CD4-positive, alpha-beta T cell treated with Interleukin-21 for 1 hour (primary cell): Measurements from ENCODE around the gene PCSK5.

ENCODE experiments used
- DNase-seq: peaks from one replicate; pipeline ENCODE4 v3.0.0-alpha.2; 2020

The PCSK5 gene

DNA sequence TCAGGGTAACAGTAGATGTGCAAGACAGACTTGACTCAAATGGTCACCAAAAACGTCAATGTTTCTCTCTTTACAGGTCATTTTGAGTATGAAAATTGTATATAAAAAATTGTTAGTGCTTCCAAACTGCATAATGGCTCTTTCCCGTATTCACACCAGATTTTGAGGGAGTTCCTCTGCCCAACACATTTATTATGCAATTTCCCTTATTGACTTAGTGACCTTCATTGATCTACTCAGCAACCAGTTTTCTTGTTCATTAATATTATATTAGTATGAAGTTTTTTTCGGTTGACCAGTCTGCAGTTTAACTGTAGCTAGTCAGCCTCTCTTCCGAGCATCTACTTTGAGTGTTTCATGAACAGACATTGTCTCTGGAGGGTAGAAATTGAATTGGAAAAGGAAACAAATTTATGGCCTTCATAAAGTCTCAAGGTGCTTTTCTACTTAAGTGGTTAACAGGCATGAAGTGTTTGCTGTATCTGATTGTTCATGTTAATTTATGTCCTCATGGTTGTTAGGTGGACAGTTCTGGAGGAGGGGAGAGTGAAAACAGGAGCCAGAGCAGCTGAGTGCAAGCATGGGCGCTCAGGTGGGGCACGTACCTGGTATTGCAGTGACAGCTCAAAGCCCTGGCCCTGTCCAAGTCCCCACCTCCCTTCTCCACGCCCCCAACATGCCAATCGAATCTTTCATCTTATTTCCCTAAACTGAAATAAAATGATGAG is 263.6 kb downstream of the PCSK5 start:
- no peak for DNase-seq

DNA sequence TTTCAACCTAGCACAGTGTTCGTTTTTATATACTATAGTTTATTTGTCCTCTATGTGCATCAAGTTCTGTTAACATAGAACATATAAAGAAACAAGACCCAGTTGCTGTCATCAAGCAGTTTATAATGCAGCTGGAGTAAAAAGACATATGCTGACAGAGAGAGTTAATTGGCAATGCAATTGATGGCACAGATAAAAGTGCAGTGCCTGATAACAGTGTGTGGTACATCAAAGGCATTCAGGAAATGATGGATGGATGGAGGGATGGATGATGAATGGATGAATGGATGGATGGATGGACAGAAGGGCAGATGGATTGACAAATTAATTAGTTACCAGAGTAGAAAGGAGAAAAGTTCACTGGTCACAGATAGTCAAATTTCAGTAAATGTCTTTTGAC is 264.9 kb downstream of the PCSK5 start:
- no peak for DNase-seq

DNA sequence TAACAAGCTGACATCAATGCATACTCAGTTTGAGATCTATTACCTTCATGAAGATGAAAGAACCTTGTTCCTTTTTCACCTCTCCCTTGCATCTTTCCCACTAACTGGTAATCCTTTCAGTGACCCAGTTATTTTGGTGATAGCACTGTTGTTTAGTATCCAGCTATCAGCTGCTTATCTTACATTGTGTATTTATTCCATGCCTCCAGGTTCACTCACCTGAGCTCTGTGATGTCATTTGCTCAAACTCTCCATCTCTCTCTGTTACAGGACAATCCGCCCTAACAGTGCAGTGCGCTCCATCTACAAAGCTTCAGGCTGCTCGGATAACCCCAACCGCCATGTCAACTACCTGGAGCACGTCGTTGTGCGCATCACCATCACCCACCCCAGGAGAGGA is 268.2 kb downstream of the PCSK5 start:
- DNase-seq: no peak

DNA sequence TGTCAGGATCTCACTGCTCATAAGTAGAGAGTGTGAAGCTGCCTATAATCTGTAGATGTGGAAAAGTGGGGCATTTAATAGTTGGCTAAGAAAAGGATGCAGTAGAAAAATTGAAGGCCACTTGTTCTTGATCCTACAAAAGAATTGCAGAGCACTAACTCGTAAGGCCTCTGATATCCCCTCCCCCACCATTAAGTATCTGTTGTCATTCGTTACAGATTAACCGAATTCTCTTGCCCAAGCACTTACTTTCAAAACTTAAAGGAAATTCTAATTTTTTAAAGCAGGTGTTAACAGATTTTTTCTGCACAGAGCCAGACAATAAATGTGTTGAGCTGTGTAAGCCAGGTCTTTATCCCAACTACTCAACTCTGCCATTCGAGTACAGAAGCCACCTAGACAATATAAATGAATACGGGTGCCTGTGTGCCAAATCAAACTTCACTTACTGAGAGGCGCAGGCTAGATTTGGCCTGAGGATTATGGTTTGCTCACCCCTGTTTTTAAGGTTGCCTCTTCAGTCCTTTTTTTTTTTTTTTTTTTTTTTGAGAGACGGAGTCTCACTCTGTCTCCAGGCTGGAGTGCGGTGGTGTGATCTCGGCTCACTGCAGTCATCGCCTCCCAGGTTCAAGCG is 268.9 kb downstream of the PCSK5 start:
- no peak for DNase-seq

DNA sequence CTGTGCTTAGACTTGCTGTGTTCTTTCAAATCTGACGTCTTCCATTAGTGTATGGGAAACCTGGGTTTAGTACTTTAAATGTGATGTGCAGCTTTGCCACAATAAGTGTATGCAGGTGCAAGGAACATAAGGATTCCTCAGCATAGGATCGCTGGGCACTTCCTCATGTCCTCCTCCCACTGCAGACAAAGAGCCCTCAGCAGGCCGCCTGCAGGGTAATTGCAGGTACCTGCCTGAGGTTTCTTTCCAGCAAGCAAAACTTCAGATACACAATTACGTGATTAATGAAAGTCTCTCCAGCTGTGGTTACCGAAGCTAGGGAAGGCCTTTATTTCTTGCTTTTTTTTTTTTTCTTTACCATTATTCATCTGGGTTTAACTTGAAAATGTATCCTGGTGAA is 270.6 kb downstream of the PCSK5 start:
- DNase-seq: no peak

DNA sequence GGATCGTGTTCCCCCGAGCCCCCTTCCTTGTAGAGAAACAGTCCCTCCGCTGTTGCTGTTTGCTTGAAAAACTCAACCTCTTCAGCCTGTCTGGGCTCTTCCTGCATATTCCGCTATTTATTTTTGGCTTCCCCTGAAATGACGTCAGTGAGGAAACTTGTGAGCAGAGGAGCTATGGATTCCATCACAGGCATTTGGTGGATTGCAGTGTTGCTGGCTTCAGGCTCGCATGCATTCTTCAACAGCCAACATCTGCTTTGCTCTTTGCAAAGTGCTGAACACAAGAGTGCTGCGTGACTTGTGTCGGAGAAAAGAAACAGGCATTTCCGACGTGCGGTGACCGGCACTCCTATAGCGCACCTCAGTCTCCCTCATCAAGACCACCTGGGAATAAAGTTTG is 271.1 kb downstream of the PCSK5 start:
- DNase-seq: no peak

DNA sequence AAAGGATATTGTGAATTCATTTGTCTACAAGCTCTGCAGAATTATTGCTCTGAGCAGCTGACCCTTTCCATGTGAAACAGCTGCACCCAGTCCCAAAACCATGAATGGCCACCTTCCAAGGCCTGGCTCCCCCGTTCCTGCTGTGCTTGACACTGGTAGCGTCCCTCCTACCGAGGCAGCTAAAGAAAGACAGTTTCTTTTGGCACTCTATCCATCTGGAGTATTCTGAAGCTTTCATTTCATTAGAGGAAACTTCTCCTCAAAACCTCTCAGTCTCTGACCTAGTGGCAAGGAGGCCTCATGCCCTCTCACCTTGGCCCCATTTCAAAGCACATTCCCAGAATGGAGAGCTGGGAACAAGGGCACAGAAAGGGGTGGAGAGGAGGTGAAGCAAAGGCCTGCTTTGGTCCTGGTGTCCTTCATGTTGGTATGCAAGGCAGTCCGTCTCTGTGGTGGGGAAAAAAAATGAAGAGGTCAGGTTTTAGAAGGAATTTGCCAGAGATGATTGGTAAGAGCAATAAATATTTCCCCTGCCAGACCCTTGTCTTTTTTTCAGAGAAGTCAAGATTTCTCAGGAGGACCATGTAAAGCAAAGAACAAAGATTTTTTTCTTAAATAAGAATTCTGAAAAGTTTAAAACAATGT is 271.7 kb downstream of the PCSK5 start:
- no peak for DNase-seq

DNA sequence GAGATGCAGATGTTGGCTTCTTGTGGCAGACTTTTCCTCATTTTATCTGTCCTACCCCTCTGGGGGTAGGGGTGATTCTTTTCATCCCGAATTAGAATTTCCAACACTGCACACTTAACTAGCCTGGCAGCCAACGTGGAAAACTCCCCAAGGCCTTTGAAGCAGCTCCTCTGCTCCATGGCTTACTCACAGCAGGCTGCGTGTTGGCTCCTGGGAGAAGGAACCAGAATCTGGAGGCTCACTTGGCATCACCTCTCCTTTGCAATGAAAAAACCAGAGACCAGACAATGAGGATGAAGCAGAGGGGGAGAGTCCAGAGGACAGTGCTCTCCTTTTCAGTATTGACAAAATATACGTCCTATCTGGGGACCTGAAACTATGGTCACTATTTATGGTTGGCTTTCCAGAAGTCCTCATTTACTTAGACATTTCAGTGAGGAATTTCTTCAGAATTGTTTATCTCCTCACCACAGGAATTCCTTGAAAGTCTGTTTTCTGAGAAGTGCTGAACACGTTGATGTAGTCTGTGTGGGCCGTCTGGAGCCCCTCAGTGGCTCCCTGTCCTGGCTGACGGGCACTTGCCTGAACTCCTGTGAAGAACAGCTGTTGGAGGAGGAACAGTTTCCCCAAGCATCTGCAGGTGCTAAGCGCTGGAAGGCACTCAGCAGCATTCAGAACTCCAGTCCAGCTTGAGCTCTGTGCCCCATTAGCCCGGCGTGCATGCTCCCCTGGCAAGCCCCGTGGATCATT is 272.5 kb downstream of the PCSK5 start:
- DNase-seq: no peak

DNA sequence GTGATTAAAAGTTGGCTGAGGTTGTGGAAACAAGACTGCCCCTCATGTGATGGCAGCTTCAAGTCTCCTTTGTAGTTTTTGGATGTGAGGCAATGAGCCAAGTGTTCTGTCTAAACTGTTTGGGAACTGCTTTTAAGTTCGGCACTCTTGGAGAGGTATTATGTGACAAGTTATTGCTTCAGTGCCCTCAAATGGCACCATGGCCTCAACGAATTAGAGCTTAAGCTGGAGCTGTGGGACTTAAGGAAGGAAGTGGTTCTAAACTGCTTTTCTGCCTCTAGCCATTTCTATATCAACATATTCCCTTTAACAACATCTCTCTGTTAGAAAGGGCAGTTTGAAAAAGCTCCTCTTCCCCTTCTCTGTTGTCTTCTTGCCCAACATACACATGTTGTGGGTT is 276.1 kb downstream of the PCSK5 start:
- DNase-seq: no peak

DNA sequence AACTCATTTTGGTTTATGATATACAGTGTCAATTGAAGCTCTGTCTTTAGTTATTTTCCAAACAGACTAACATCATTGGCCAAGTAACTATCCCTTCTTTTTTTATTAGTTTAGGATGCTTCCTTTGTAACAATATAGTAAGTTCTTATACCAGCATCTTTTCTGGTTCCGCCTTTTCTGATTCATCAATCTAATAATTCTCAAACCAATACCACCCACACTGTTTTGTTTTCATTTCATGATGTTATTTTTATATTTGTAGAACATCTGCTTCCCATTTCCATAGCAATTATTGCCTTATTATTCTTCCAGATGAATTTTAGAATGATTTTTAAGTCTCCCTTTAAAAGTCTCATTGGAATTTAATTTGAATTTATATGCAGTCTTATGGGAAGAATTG is 285.7 kb downstream of the PCSK5 start:
- no peak for DNase-seq

DNA sequence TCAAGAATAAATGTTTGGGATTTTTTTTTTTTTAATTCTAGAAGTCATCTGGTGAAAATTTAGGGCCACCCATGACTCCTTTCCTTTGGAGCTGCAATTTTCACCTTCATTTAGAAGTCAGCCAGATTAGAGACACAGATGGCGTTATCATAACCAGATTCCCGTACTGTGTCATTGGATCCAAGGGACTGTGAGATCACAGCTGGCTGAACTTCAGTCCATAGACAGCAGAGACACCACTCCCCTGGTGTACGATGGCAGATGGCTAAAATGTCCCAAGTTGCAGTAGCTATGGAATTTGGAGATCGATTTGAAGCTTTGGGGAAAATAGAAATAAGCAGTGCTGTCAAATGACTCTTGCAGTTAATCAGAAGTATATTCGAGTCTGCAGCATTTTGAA is 287.5 kb downstream of the PCSK5 start:
- no peak for DNase-seq

DNA sequence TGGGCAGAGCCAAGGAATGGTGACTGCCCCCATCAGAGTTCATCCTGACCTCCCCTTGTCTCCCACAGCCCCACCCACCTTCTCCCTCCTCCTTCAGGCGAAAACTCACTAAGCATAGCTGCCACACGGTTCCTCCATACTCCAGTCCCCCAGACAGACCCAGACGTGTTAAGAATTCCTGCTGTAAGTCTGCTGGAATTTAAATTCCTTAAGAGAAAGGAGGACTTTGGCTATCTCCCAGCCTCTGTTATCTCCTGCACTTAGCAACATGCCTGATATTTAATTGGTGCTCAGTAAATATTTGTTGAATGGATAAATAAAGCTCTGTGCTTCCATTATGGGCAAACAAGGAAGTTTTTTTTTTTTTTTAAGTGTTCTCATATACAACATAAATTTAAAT is 290.1 kb downstream of the PCSK5 start:
- DNase-seq: no peak

DNA sequence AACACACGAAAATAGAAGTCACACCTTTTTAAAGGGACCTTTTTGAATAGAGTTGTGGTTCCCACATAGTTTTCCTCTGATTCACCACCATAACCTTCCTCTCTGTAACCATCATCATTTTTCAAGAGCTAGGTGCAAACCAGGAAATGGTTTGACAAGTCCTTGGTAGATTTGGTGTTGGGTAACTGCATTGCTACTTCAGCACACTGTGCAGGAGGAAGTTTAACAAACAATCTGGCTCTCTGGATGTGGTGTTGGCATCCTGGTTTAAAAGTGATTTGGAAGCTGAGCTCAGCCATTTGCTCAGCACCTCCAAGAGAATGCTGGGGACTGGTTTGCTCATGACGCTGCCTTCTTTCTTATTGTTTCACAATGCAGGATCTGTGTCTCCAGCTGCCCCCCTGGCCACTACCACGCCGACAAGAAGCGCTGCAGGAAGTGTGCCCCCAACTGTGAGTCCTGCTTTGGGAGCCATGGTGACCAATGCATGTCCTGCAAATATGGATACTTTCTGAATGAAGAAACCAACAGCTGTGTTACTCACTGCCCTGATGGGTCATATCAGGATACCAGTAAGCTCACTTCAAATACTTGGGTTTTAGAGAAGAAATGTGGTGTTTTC is 290.7 kb downstream of the PCSK5 start:
- no peak for DNase-seq

DNA sequence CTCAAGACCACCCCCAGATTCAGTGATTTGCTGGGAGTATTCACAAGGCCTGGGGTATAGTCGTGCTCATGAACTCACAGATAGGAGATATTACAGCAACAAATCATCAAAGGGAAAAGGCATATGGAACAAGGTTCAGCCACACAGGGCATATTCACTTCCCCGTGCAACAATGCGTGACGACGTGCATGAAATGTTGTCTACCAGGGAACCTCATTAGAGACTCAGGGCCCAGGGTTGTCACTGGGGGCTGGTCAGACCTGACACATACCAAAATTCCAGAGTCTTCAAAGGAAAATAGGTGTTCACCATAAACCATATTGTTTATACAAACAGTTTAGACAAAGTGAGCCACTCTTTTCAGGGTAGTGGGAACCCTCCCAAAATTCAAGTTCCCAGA is 291.3 kb downstream of the PCSK5 start:
- no peak for DNase-seq

DNA sequence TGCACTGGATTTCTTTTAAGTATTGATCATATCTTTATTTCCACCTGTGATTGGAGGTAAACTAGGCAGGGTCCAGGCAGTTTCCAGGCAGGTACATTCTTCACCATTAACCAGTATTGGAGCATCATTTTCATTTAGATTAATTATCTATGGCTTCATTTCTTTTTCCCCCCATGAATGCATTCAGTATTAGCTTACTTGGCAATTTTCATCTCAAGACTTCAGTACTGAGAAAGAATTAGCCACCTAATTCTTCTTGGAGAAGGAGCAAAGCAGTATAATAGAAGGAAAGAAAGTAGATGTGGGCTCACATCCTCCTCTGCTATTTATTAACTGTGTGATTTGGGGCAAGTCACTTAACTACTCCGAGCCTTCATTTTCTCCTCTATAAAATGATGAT is 295.0 kb downstream of the PCSK5 start:
- no peak for DNase-seq

DNA sequence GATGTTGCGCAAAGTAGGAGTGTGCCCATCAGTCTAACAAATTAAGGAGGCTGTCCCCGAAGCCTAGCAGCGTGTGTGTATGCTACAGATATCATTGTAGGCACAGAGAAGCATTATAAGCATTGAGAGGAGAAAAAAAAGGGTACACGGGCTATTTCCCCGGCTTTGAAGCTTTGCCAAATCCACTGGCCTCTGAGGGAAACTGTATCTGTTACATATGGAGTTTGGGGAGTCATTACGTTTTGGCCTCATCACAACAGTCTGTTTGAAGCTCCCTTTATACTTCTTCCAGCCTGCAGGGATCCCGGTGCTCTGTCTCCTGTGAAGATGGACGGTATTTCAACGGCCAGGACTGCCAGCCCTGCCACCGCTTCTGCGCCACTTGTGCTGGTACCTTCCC is 297.8 kb downstream of the PCSK5 start:
- DNase-seq: no peak

DNA sequence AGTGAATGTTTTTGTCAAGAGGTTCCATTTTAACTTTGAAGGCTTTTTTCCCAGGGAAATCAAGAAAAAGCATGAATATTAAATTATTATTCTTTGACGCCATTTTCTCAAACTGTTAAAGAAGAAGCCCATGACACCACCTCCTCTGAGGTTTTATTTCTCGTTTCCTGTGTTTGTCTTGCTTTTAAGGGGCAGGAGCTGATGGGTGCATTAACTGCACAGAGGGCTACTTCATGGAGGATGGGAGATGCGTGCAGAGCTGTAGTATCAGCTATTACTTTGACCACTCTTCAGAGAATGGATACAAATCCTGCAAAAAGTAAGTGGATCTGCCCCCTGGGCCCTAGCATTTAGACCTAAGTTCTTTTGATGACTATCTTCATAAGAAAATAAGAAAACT is 298.4 kb downstream of the PCSK5 start:
- DNase-seq: no peak

DNA sequence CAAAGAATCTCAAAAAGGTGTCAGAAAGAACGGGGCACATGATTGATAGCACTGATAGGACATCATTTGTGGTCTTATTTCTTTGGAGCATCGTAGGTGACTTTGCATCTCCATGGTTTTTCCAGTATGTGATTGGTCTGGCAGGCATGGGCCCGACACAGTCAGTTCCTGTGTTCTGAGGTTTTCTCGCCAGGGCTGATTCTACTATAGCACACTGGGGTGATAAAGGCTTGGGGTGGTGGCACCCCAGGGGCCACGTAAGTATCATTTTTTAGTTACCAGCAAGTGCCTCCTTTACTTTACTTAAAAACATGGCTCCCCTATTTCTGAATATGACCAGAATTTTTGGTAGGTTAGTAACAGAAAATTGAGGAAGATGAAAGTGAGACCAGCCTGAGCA is 301.0 kb downstream of the PCSK5 start:
- DNase-seq: no peak

DNA sequence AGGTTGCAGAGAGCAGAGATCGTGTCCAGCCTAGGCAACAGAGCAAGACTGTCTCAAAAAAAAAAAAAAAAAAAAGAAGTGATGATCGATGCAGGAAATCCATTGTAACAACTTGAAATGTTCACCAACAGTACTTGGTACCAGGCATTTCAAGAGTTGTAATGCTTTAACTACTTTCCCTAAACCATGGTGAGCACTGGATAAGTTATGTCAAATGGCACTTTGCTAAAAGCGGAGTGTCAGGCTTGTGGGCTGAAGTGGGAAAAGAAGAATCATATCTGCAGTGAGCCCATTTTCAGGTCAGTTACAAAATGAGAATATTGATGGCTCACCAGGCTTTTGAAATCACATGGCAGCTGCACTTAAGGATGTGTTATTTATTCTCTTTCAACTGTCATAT is 301.5 kb downstream of the PCSK5 start:
- no peak for DNase-seq

DNA sequence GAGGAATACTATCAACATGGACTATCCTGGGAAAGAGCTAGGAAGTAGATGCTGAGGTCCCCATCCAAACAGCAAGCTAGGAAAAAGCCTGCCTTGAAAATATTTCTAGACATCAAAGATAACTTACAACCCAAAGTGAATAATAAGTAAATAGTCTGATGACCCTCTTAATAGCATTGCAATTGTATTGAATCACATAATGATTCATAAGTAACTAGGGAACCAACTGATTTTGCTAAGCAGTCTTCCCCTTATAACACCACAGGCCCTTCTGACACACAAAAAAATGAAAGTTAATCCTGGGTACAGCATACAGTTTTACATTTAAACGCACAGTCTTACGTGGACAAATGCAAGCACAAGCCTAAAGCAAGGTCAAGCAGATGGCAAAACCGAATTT is 304.4 kb downstream of the PCSK5 start:
- DNase-seq: no peak

DNA sequence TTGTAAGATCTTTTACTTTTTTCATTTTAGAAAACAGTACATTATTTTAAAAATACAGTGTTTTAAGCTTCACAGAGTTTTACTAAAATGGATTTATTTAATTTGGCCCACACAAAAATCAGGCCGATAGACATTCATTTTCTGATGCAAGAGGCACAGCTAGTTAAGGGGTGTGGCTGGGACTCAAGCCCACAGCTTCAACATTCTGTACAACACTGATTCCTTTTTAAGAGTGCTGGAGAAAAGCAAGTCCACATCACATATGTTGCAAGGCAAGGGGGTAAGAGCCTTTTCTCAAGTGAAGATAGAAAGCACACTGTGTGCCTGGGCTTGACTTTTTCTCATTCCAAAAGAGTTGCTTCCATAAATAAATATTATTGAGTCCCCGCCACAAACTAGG is 307.9 kb downstream of the PCSK5 start:
- DNase-seq: no peak

DNA sequence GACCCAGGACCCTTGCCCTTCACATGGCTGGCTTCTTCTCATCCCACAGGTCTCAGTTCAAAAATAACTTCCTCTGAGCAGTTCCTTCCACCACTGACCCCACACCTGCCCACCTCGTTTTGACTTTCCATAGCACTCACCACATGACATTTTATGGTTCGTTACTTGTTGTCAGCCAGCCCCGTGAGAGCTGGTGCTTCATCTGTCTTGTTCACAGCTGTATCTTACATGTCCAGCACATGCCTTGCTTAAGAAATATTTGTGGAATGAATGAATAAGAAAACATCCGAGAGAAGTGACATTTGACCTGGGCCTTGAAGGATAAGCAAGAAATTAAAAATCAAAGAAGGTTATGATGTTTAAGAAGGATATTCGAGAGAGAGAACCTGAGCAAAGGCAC is 309.8 kb downstream of the PCSK5 start:
- no peak for DNase-seq

DNA sequence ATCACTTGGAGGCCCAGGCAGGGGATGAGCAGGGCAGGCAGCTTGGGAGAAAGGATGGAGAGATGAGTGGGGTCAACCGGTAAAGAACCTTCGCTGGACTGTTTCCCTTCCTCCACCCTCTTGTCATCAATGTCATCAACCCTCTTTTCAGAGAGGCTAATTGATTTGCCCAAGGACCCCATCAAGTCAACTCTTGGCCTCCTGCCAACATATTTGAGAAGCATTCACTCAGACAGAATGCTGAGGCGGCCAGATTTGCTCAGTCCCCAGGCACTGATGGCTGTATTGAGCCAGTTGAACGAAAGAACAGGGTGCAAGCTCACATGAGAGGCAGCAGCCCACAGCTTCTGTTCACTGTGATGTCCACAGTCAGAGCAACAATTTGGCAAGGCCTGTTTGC is 310.3 kb downstream of the PCSK5 start:
- DNase-seq: no peak
